Myometrial cell (primary cell): ENCODE data around the gene SLC2A3. TPM values are rescaled to one million over a fixed set of nuclear protein-coding genes. Genes with fewer than 3 reads are reported as not detected.

Source experiments
- total RNA-seq: library from RNA; depleted of rRNA; stranded (reverse); fragments of >200 nt; gene quantifications from 2 replicates; pipeline ENCODE4 v1.2.3, GENCODE V29; 2015

SLC2A3 gene
- total RNA-seq = 47.6 and 59.4 TPM in 2 replicates

GRCh38 chr12:7935590-7936581, at the start of gene SLC2A3:
Gene SLC2A3 (minus strand): TSS chr12:7936187. CDS start chr12:7936034, 153 bp downstream.

GRCh38 chr12:7872566-7873319, 63.2 kb downstream of the SLC2A3 start, which contains the start of gene SLC2A14:
Gene SLC2A14 (minus strand): TSS chr12:7872915. CDS start chr12:7869880, 3,035 bp downstream.

Other genes with a start within 250 kb of the SLC2A3 start
- gene GDF3, start 240.4 kb downstream of the SLC2A3 start, total RNA-seq = not detected in 2 replicates
- not detected in 2 replicates for gene DPPA3, start 224.8 kb downstream of the SLC2A3 start, total RNA-seq
- not detected in 2 replicates for gene CLEC4C, start 188.8 kb downstream of the SLC2A3 start, total RNA-seq
- gene NANOGNB, start 171.0 kb downstream of the SLC2A3 start, total RNA-seq = not detected in 2 replicates
- not detected in 2 replicates for gene NANOG, start 146.8 kb downstream of the SLC2A3 start, total RNA-seq
- not detected in 2 replicates for gene SLC2A14, start 63.3 kb downstream of the SLC2A3 start, total RNA-seq
- gene FOXJ2, start 96.5 kb upstream of the SLC2A3 start, total RNA-seq = 6.9 and 7.1 TPM in 2 replicates
- gene C3AR1, start 130.2 kb upstream of the SLC2A3 start, total RNA-seq = 0.29 and 0.53 TPM in 2 replicates
- gene NECAP1, start 146.1 kb upstream of the SLC2A3 start, total RNA-seq = 40.6 and 41.8 TPM in 2 replicates
- gene CLEC4A, start 187.4 kb upstream of the SLC2A3 start, total RNA-seq = 0.86 TPM in 1 of 2 replicates, not detected in the other
- gene ZNF705A, start 220.8 kb upstream of the SLC2A3 start, total RNA-seq = not detected in 2 replicates